ENCODE results near the gene MAGI2. TPM values are rescaled to one million over a fixed set of nuclear protein-coding genes. Genes with fewer than 3 reads are reported as not detected.

The MAGI2 gene
- total RNA-seq, 1 experiment from 2014 or later, result 14.3 TPM

- Mint-ChIP-seq H3K27ac (no peak overlapping the region), H3K9me3 (no peaks in the 10 kb centered on the region; a peak in 1 of 5 replicates), H3K4me1 (peaks cover 0 to 17% of the 10 kb centered on the region in 2 experiments; a peak in 3 of 4 replicates), H3K27me3 (ENCODE audit: low read depth) (no peaks in the 10 kb centered on the region), H3K36me3 (ENCODE audit: insufficient read depth in 1 of 3, low read depth in 3 of 3) (no peaks in the 10 kb centered on the region; a peak in 1 of 7 replicates), H3K4me3 (no peak overlapping the region)
- DNase-seq, result no peak
- H3K79me2 ChIP-seq (ENCODE audit: insufficient read depth, low read length), result no peaks in the 10 kb centered on the region
- H3K56ac ChIP-seq (ENCODE audit: insufficient read length, low read depth, low read length), result no peak overlapping the region
- H2BK12ac ChIP-seq (ENCODE audit: insufficient read length, low read depth, low read length), result no peak overlapping the region
- H4K5ac ChIP-seq (ENCODE audit: insufficient read length, low read depth, low read length), result no peak overlapping the region
- no peak overlapping the region for H3K23ac ChIP-seq (ENCODE audit: insufficient read length, low read depth, low read length)
- H3K14ac ChIP-seq (ENCODE audit: insufficient read depth, low read length), result no peak overlapping the region
- no peaks in the 10 kb centered on the region for H3K79me1 ChIP-seq (ENCODE audit: insufficient read depth, low read depth, low read length, poor library complexity, severe bottlenecking)
- no peak overlapping the region for H3K4me2 ChIP-seq (ENCODE audit: insufficient read depth, insufficient read length, low read length)
- no peak overlapping the region for H3K18ac ChIP-seq (ENCODE audit: insufficient read length, low read depth, low read length)
- H2BK5ac ChIP-seq (ENCODE audit: insufficient read length, low read length), result no peak overlapping the region
- H3K9ac ChIP-seq (ENCODE audit: extremely low read depth, insufficient read length, low read length), result no peak overlapping the region
- no peaks in the 10 kb centered on the region for H3K4me1 ChIP-seq (ENCODE audit: insufficient read depth, low read length)
- H2BK20ac ChIP-seq (ENCODE audit: low read depth, low read length, poor library complexity, severe bottlenecking), result no peak overlapping the region
- no peak overlapping the region for H3T11ph ChIP-seq (ENCODE audit: low read length)
- WGBS (ENCODE audit: extremely low coverage, insufficient read length, low lambda C conversion rate), result no CpG with 5 or more reads among the region's 1 CpG
- TF ChIP-seq, protein P1, sequence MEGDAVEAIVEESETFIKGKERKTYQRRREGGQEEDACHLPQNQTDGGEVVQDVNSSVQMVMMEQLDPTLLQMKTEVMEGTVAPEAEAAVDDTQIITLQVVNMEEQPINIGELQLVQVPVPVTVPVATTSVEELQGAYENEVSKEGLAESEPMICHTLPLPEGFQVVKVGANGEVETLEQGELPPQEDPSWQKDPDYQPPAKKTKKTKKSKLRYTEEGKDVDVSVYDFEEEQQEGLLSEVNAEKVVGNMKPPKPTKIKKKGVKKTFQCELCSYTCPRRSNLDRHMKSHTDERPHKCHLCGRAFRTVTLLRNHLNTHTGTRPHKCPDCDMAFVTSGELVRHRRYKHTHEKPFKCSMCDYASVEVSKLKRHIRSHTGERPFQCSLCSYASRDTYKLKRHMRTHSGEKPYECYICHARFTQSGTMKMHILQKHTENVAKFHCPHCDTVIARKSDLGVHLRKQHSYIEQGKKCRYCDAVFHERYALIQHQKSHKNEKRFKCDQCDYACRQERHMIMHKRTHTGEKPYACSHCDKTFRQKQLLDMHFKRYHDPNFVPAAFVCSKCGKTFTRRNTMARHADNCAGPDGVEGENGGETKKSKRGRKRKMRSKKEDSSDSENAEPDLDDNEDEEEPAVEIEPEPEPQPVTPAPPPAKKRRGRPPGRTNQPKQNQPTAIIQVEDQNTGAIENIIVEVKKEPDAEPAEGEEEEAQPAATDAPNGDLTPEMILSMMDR (conservative IDR thresholded peaks at IDR 0.05), result no peak
- no peak overlapping the region for H3K4ac ChIP-seq (ENCODE audit: low read depth, low read length)
- no peaks in the 10 kb centered on the region for H3K27me3 ChIP-seq (ENCODE audit: insufficient read depth, low read length)
- H2BK15ac ChIP-seq (ENCODE audit: low read depth, low read length), result no peak overlapping the region
- H4K8ac ChIP-seq (replicated peaks; ENCODE audit: insufficient read length, low read depth, low read length), result no peak overlapping the region
- no peaks in the 10 kb centered on the region for H3K23me2 ChIP-seq (ENCODE audit: insufficient read length, low read depth, low read length, poor library complexity, severe bottlenecking)
- H3K9me3 ChIP-seq (ENCODE audit: control insufficient read depth, low read depth, low read length), result no peaks in the 10 kb centered on the region
- no peak overlapping the region for H4K91ac ChIP-seq (ENCODE audit: insufficient read length, low read depth, low read length)
- no peak overlapping the region for H2BK120ac ChIP-seq (ENCODE audit: low read depth, low read length, poor library complexity, severe bottlenecking)
- no peak overlapping the region for H3K27ac ChIP-seq (ENCODE audit: insufficient read length, low read depth, low read length)
- H4K20me1 ChIP-seq (ENCODE audit: control insufficient read depth, insufficient read depth, insufficient read length), result no peaks in the 10 kb centered on the region
- H2AFZ ChIP-seq (ENCODE audit: low read length), result no peak overlapping the region
- no peak overlapping the region for H2AK5ac ChIP-seq (ENCODE audit: insufficient read length, low read length)
Observed at GRCh38 chr7:78306634-78307033, 1146.8 kb downstream of the MAGI2 start.
